HG03103 (cell line): Measurements from ENCODE around the gene B4GALT6.

Experiments
- ATAC-seq: cut with Tn5 transposase; IDR thresholded peaks from one replicate; pipeline ENCODE4 v1.9.1; 2021; ENCODE audit warnings: low read depth; ENCODE audit not compliant: unreplicated experiment

B4GALT6 gene

GRCh38 chr18:31598021-31598805 lies 86.2 kb downstream of the B4GALT6 start:
- no peak for ATAC-seq

- no peak for ATAC-seq
Measured at GRCh38 chr18:31596081-31596872, 88.1 kb downstream of the B4GALT6 start.

- no peak for ATAC-seq
Measured at GRCh38 chr18:31595121-31595771, 89.1 kb downstream of the B4GALT6 start.

GRCh38 chr18:31592506-31593157 lies 91.7 kb downstream of the B4GALT6 start:
- no peak for ATAC-seq

GRCh38 chr18:31591628-31592027 lies 92.8 kb downstream of the B4GALT6 start, which contains the start of gene TTR:
TTR (plus strand) TSS chr18:31591877; CDS start chr18:31591903, 26 bp downstream.
- ATAC-seq = no peak

GRCh38 chr18:31591113-31591512 lies 93.3 kb downstream of the B4GALT6 start:
- no peak for ATAC-seq

GRCh38 chr18:31590570-31590969 lies 93.8 kb downstream of the B4GALT6 start:
- no peak for ATAC-seq

- no peak for ATAC-seq
Measured at GRCh38 chr18:31587529-31587928, 96.9 kb downstream of the B4GALT6 start.

GRCh38 chr18:31586616-31587015 lies 97.8 kb downstream of the B4GALT6 start:
- no peak for ATAC-seq

- ATAC-seq = no peak
Measured at GRCh38 chr18:31585991-31586390, 98.4 kb downstream of the B4GALT6 start.

- ATAC-seq = no peak
Measured at GRCh38 chr18:31583185-31583854, 101.1 kb downstream of the B4GALT6 start.

- no peak for ATAC-seq
Measured at GRCh38 chr18:31581498-31582197, 102.7 kb downstream of the B4GALT6 start.

GRCh38 chr18:31579375-31579774 lies 105.0 kb downstream of the B4GALT6 start:
- ATAC-seq = no peak

- ATAC-seq = no peak
Measured at GRCh38 chr18:31578126-31578525, 106.3 kb downstream of the B4GALT6 start.

- ATAC-seq = no peak
Measured at GRCh38 chr18:31577195-31577594, 107.2 kb downstream of the B4GALT6 start.

GRCh38 chr18:31576670-31577069 lies 107.7 kb downstream of the B4GALT6 start:
- peak; percentile 46 for ATAC-seq

GRCh38 chr18:31575515-31576257 lies 108.7 kb downstream of the B4GALT6 start:
- ATAC-seq = no peak

GRCh38 chr18:31574359-31574758 lies 110.0 kb downstream of the B4GALT6 start:
- ATAC-seq = no peak
